HepG2 (cell line): ENCODE results near the gene RAB30. TPM values are rescaled to one million over a fixed set of nuclear protein-coding genes. Genes with fewer than 3 reads are reported as not detected.

Source experiments
- ATAC-seq: fragments of 200-7000 bp; cut with Tn5 transposase; 3 replicates; pipeline ENCODE4 v1.9.1; 2020; ENCODE audit warnings: mild to moderate bottlenecking, moderate library complexity
- BruUV-seq: library from RNA; stranded (reverse); fragments of 400-500 nt; replicated peaks from 2 replicates; lab custom pipeline; 2021; lab: Mats Ljungman, UMichigan
- CTCF ChIA-PET: fragments of 300-600 bp; formaldehyde crosslinking; extraction: SDS; loops from one replicate; lab custom pipeline; 2021; ENCODE audit warnings: low total read pairs, inconsistent platforms, low intra/inter-chr PET ratio; lab: Yijun Ruan, JAX
- POLR2A ChIA-PET: fragments of 350-600 bp; sonication (Branson Sonifier 250); formaldehyde crosslinking; loops from one replicate; lab custom pipeline; 2020; ENCODE audit warnings: antibody characterized with exemption, inconsistent platforms; lab: Yijun Ruan, JAX
- DNase-seq: peaks from one replicate; pipeline ENCODE4 v3.0.0-alpha.2; 2015; ENCODE audit warnings: low spot score
- FAIRE-seq: peaks from 3 replicates; lab custom pipeline; 2011; peaks lifted over from hg19 to GRCh38; lab: Jason Lieb, UNC
- H2AFZ ChIP-seq: one replicate; pipeline ENCODE4 v1.6.1; 2011; ENCODE audit warnings: low read length, inconsistent platforms
- H3K27ac ChIP-seq: fragments of 300-600 bp; 3 replicates; pipeline ENCODE4 v1.8.0; 2011; ENCODE audit warnings: mixed run types, mild to moderate bottlenecking, mixed read lengths, low read length, inconsistent platforms; ENCODE audit not compliant: insufficient read depth; ENCODE audit errors: extremely low read length
- H3K27me3 ChIP-seq, 2 experiments: fragments of 200-600 bp in 1 of 2; 2 replicates in 1 of 2; 3 replicates in 1 of 2; pipeline versions ENCODE4 v1.6.0 to v1.8.0; 2011; ENCODE audit warnings: low read length in 2 of 2, mild to moderate bottlenecking in 2 of 2, moderate library complexity in 2 of 2, inconsistent platforms in 1 of 2; ENCODE audit not compliant: insufficient read depth in 2 of 2, control insufficient read depth in 1 of 2
- H3K36me3 ChIP-seq, 2 experiments: fragments of 200-600 bp in 1 of 2; replicated peaks in 1 of 2; 2 replicates in 1 of 2; 3 replicates in 1 of 2; pipeline versions ENCODE4 v1.5.1 to v1.8.0; 2011; ENCODE audit warnings: low read length in 2 of 2, inconsistent platforms in 1 of 2; ENCODE audit not compliant: insufficient read depth in 2 of 2, control insufficient read depth in 1 of 2
- H3K4me1 ChIP-seq: 2 replicates; pipeline ENCODE4 v1.5.1; 2012; ENCODE audit warnings: low read length, inconsistent platforms; ENCODE audit not compliant: insufficient read depth
- H3K4me2 ChIP-seq: 2 replicates; pipeline ENCODE4 v1.6.0; 2011; ENCODE audit warnings: low read depth, low read length, inconsistent platforms
- H3K4me3 ChIP-seq, 3 experiments: fragments of 200-600 bp in 1 of 3; sonication (generic), shearing (Covaris generic) in 1 of 3; replicated peaks in 1 of 3; 2 replicates each; pipeline ENCODE4 v1.5.1; 2011 to 2016; ENCODE audit warnings: low read length in 3 of 3, inconsistent platforms in 2 of 3, low read depth in 2 of 3, mild to moderate bottlenecking in 2 of 3, control low read depth in 1 of 3, mixed read lengths in 1 of 3; ENCODE audit not compliant: insufficient read depth in 1 of 3
- H3K79me2 ChIP-seq: one replicate; pipeline ENCODE4 v1.6.1; 2011; ENCODE audit warnings: low read length, inconsistent platforms; ENCODE audit not compliant: insufficient read depth
- H3K9ac ChIP-seq: 2 replicates; pipeline ENCODE4 v1.6.0; 2011; ENCODE audit warnings: mild to moderate bottlenecking, low read depth, low read length, inconsistent platforms; ENCODE audit not compliant: insufficient read depth
- H3K9me3 ChIP-seq: 2 replicates; pipeline ENCODE4 v1.5.1; 2012; ENCODE audit warnings: mild to moderate bottlenecking, low read length
- H4K20me1 ChIP-seq: 2 replicates; pipeline ENCODE4 v1.6.0; 2011; ENCODE audit warnings: inconsistent platforms, mild to moderate bottlenecking, low read length, moderate library complexity; ENCODE audit not compliant: insufficient read depth
- MAZ ChIP-seq, 2 experiments: sonication (generic) in 1 of 2; formaldehyde crosslinking in 1 of 2; IDR thresholded peaks; 2 replicates each; pipeline versions ENCODE4 v1.5.0 to v1.6.1; 2012 to 2020; ENCODE audit warnings: low read depth in 2 of 2, mild to moderate bottlenecking in 2 of 2, borderline replicate concordance in 1 of 2, improper control_type of control experiment in 1 of 2, low read length in 1 of 2, missing genetic modification reagents in 1 of 2, moderate library complexity in 1 of 2
- REPIN1 ChIP-seq: sonication (generic); formaldehyde crosslinking; IDR thresholded peaks from 2 replicates; pipeline ENCODE4 v1.8.0; 2022; ENCODE audit warnings: missing genetic modification reagents, low read depth, mild to moderate bottlenecking, borderline replicate concordance
- SIN3B ChIP-seq: fragments of 150-350 bp; IDR thresholded peaks from 2 replicates; pipeline ENCODE4 v1.6.1; 2014; ENCODE audit warnings: low read length
- ZNF121 ChIP-seq: sonication (generic); formaldehyde crosslinking; IDR thresholded peaks from 2 replicates; pipeline ENCODE4 v1.5.0; 2020; ENCODE audit warnings: mild to moderate bottlenecking, missing genetic modification reagents
- ZNF207 ChIP-seq: fragments of 450-650 bp; IDR thresholded peaks from 2 replicates; pipeline ENCODE4 v1.6.1; 2016; ENCODE audit warnings: antibody characterized with exemption, borderline replicate concordance
- ZNF343 ChIP-seq: sonication (generic); formaldehyde crosslinking; IDR thresholded peaks from 2 replicates; pipeline ENCODE4 v1.4.0; 2020; ENCODE audit warnings: mild to moderate bottlenecking, missing genetic modification reagents
- ZNF362 ChIP-seq: sonication (generic); formaldehyde crosslinking; IDR thresholded peaks from 2 replicates; pipeline ENCODE4 v1.4.0; 2020; ENCODE audit warnings: missing genetic modification reagents, mild to moderate bottlenecking, borderline replicate concordance
- ZNF644 ChIP-seq: IDR thresholded peaks from 2 replicates; pipeline ENCODE4 v1.6.1; 2016; ENCODE audit warnings: low read depth
- ZNF713 ChIP-seq: sonication (generic); formaldehyde crosslinking; IDR thresholded peaks from 2 replicates; pipeline ENCODE4 v1.4.0; 2020; ENCODE audit warnings: mild to moderate bottlenecking, missing genetic modification reagents
- WGBS: methylation state at CpG from one replicate; pipeline ENCODE4 v1.1.6; 2017; ENCODE audit warnings: low lambda C conversion rate; 5-methylcytosine and 5-hydroxymethylcytosine counted together
- in situ Hi-C: cut with HindIII; loops from 2 replicates; pipeline ENCODE4 v1.10.0; 2017; ENCODE audit warnings: low pct_unique_long_range_greater_than_20kb; ENCODE audit not compliant: extremely low pct_ligation_motif_present
- intact Hi-C: fragments of 100-400 bp; cut with micrococcal nuclease; formaldehyde crosslinking; loops from one replicate; pipeline ENCODE4 v1.10.0; 2022; ENCODE audit not compliant: unreplicated experiment
- polyA plus RNA-seq, 8 experiments: library from polyadenylated mRNA; depleted of rRNA in 3 of 8; stranded (reverse) in 7 of 8; unstranded in 1 of 8; fragments of >200 nt; fragmentation: Illumina TruSeq in 4 of 8; extraction: Trizol in 4 of 8; gene quantifications; 2 replicates each; pipeline versions ENCODE4 v1.2.1 to v1.2.3, GENCODE V29; 2011 to 2016; ENCODE audit warnings: low read depth in 4 of 8, missing spikeins in 1 of 8, mixed read lengths in 1 of 8; ENCODE audit not compliant: insufficient read depth in 1 of 8
- total RNA-seq, 5 experiments: library from RNA; depleted of rRNA; stranded (reverse); fragments of >200 nt; fragmentation: Illumina TruSeq; extraction: Trizol; gene quantifications; 2 replicates each; pipeline ENCODE4 v1.2.3, GENCODE V29; 2016; ENCODE audit warnings: low read depth in 1 of 5

The RAB30 gene
- total and polyA plus RNA-seq, 2 of the 13 experiments (the other 11 are each of a cell fraction or from before 2014, with no cell fraction given) = 3.7 to 5.0 TPM

GRCh38 chr11:83056611-83057010, 15.1 kb downstream of the RAB30 start (continued):
- TF ChIP-seq ZNF644 (CRISPR knock-in tag) (no peak), ZNF713 (CRISPR knock-in tag) (no peak), ZNF207 (no peak)

- no peak for ATAC-seq
- CTCF ChIA-PET = no interaction called here
- H3K4me1 ChIP-seq = peaks cover 20% of the 10 kb centered on the region
- no peak overlapping the region for H2AFZ ChIP-seq
- H3K36me3 ChIP-seq = no peaks in the 10 kb centered on the region
- no peak overlapping the region for H3K9ac ChIP-seq
- H3K9me3 ChIP-seq = no peaks in the 10 kb centered on the region
- no peaks in the 10 kb centered on the region for H4K20me1 ChIP-seq
- BruUV-seq = no TSS peak
- H3K79me2 ChIP-seq = peaks cover 7% of the 10 kb centered on the region
- H3K27me3 ChIP-seq = no peaks in the 10 kb centered on the region
- no peak for TF ChIP-seq MAZ (IDR thresholded peaks at IDR 0.05; ENCODE audit: borderline replicate concordance, low read depth, low read length)
- no peak for TF ChIP-seq MAZ (CRISPR knock-in tag; IDR thresholded peaks at IDR 0.05; ENCODE audit: low read depth)
- TF ChIP-seq ZNF121 (CRISPR knock-in tag) = no peak
- TF ChIP-seq SIN3B = no peak
- TF ChIP-seq REPIN1 = no peak
- no peak for TF ChIP-seq ZNF343 (CRISPR knock-in tag)
- no peak for TF ChIP-seq ZNF362
- TF ChIP-seq, all 625 proteins: peak for 0
- no peak for FAIRE-seq
- Histone ChIP-seq H3K27ac (no peak overlapping the region), H3K4me2 (no peak overlapping the region), H3K4me3 (no peak overlapping the region)
- POLR2A ChIA-PET = no interaction called here
- DNase-seq = no peak
- intact Hi-C loops = no loop called here
- in situ Hi-C loops = no loop called here
- WGBS = 77% methylated on average over 2 of the region's 2 CpGs
Observed at GRCh38 chr11:83056204-83056603, 15.5 kb downstream of the RAB30 start.
